GM23338 (cell line): ENCODE results near the gene ARFIP2.

Experiments used
- CREB1 ChIP-seq: fragments of 250-450 bp; sonication (Bioruptor Pico); IDR thresholded peaks from 2 replicates; pipeline ENCODE4 v1.5.0; 2020; ENCODE audit warnings: low read depth, mild to moderate bottlenecking, moderate library complexity
- CTCF ChIP-seq, 2 experiments: fragments of 200-600 bp in 1 of 2; sonication (generic) in 1 of 2; conservative IDR thresholded peaks; 2 replicates each; pipeline versions ENCODE4 v1.5.1 to v1.6.1; 2016 to 2017; ENCODE audit warnings: antibody characterized with exemption in 2 of 2, low read depth in 2 of 2, mild to moderate bottlenecking in 2 of 2, moderate library complexity in 1 of 2
- ETS1 ChIP-seq: IDR thresholded peaks from 2 replicates; pipeline ENCODE4 v1.6.1; 2016; ENCODE audit warnings: antibody characterized with exemption
- EZH2 ChIP-seq: fragments of 200-600 bp; sonication (generic); IDR thresholded peaks from one replicate; pipeline ENCODE4 v1.8.0; 2017; ENCODE audit warnings: antibody characterized with exemption, mild to moderate bottlenecking, low read depth; ENCODE audit not compliant: unreplicated experiment
- EZH2phosphoT487 ChIP-seq: fragments of 200-600 bp; sonication (generic); IDR thresholded peaks from one replicate; pipeline ENCODE4 v1.8.1; 2018; ENCODE audit warnings: antibody characterized with exemption; ENCODE audit not compliant: unreplicated experiment
- JUNB ChIP-seq: IDR thresholded peaks from one replicate; pipeline ENCODE4 v1.6.1; 2016; ENCODE audit warnings: antibody characterized with exemption; ENCODE audit not compliant: unreplicated experiment
- NANOG ChIP-seq: IDR thresholded peaks from 2 replicates; pipeline ENCODE4 v1.6.1; 2016; ENCODE audit warnings: antibody characterized with exemption, borderline replicate concordance
- POLR2AphosphoS5 ChIP-seq: IDR thresholded peaks from 2 replicates; pipeline ENCODE4 v1.6.1; 2016; ENCODE audit warnings: antibody characterized with exemption, low read depth
- REST ChIP-seq: IDR thresholded peaks from one replicate; pipeline ENCODE4 v1.6.1; 2018; ENCODE audit warnings: antibody characterized with exemption; ENCODE audit not compliant: unreplicated experiment
- STAT1 ChIP-seq: IDR thresholded peaks from one replicate; pipeline ENCODE4 v1.6.1; 2016; ENCODE audit warnings: antibody characterized with exemption; ENCODE audit not compliant: unreplicated experiment
- ZNF114 ChIP-seq: fragments of 250-450 bp; sonication (Bioruptor Pico); IDR thresholded peaks from 2 replicates; pipeline ENCODE4 v1.5.0; 2020; ENCODE audit warnings: mild to moderate bottlenecking, moderate library complexity
- ZNF331 ChIP-seq: fragments of 250-450 bp; sonication (Bioruptor Pico); IDR thresholded peaks from 2 replicates; pipeline ENCODE4 v1.5.0; 2020; ENCODE audit warnings: low read depth, mild to moderate bottlenecking, moderate library complexity
- ZNF462 ChIP-seq: fragments of 250-450 bp; sonication (Bioruptor Pico); IDR thresholded peaks from 2 replicates; pipeline ENCODE4 v1.5.0; 2020; ENCODE audit warnings: mild to moderate bottlenecking, moderate library complexity

- TF ChIP-seq CTCF (conservative IDR thresholded peaks at IDR 0.05; ENCODE audit: low read depth in 2 of 2) (peak; percentile 26 to 35), REST (no peak), POLR2AphosphoS5 (peak; percentile 54), NANOG (no peak), STAT1 (no peak), EZH2 (no peak), EZH2phosphoT487 (no peak), ZNF331 (CRISPR knock-in tag) (no peak), CREB1 (CRISPR knock-in tag) (no peak), JUNB (no peak), ETS1 (0 out of 2 replicates have a peak, but pooled peaks have one; percentile 14), ZNF114 (CRISPR knock-in tag) (no peak), ZNF462 (no peak)
Measured at GRCh38 chr11:6473451-6474412, 7.4 kb downstream of the ARFIP2 start, which contains the start of gene TRIM3.
